ENCODE data around the gene COMP. TPM values are rescaled to one million over a fixed set of nuclear protein-coding genes. Genes with fewer than 3 reads are reported as not detected.

The COMP gene
- total RNA-seq, 1 experiment from 2014 or later = 0.13 TPM

DNA sequence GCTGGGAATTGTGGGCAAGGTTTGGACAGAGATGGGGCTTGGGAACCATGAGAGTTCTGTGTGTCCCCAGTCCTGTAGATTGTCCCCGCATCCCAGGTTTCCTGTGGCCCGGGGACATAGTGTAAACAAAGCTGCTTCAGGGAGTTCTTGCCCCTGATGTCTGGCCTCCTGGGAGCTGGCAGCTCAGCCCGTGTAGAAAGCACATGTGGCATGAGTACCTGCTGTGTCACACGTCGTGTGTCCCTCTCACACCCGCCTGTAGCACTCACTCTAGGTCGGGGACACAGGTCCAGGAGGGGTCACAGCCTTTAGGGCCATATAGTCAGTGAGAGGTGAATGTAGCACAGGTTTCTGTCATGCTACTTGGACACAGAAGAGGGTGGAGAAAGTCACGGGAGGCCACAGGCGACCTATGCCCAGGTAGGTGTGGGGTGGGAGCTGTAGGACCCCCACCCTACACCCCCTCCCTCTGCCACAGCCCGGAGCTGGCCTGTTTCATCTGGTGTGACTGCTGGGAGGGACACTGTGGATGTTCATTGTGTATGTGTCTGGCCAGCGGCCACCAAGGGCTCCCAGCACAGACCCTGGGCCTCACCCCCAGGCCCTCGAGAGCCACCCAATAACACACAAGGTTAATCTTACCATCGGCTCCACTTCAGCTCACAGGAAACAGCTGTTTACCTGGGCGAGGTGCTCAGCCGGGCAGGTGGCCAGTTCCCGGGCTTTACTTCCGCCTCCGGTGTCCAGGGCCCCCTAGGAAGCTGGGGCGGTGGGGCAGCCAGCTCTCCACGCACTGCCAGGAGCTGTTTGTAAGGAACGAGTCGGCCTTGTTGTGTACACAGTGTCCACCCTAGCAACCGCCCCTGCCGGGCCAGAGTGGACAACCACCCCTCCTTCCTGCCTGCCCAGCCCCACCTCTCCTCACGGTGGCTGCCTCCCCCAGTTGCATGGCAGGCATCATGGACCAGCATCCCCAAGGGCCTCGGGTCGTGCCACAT, 49.7 kb downstream of the COMP start (continued):
- TF ChIP-seq ZSCAN18 (CRISPR knock-in tag; IDR thresholded peaks at IDR 0.05) (no peak), OVOL2 (CRISPR knock-in tag; IDR thresholded peaks at IDR 0.05; ENCODE audit: borderline replicate concordance) (no peak)

GRCh38 chr19:18738961-18739690, 52.0 kb downstream of the COMP start:
- H3K27me3 Mint-ChIP-seq (ENCODE audit: low read depth) = no peaks in the 10 kb centered on the region
- H3K9me3 Mint-ChIP-seq = no peaks in the 10 kb centered on the region
- H3K4me1 Mint-ChIP-seq = peaks cover 2% of the 10 kb centered on the region; the same call in 1 of the 2 replicates
- TF ChIP-seq, protein P1, sequence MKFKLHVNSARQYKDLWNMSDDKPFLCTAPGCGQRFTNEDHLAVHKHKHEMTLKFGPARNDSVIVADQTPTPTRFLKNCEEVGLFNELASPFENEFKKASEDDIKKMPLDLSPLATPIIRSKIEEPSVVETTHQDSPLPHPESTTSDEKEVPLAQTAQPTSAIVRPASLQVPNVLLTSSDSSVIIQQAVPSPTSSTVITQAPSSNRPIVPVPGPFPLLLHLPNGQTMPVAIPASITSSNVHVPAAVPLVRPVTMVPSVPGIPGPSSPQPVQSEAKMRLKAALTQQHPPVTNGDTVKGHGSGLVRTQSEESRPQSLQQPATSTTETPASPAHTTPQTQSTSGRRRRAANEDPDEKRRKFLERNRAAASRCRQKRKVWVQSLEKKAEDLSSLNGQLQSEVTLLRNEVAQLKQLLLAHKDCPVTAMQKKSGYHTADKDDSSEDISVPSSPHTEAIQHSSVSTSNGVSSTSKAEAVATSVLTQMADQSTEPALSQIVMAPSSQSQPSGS (CRISPR knock-in tag; IDR thresholded peaks at IDR 0.05; ENCODE audit: borderline replicate concordance, low read depth) = no peak
- TF ChIP-seq, protein P2, sequence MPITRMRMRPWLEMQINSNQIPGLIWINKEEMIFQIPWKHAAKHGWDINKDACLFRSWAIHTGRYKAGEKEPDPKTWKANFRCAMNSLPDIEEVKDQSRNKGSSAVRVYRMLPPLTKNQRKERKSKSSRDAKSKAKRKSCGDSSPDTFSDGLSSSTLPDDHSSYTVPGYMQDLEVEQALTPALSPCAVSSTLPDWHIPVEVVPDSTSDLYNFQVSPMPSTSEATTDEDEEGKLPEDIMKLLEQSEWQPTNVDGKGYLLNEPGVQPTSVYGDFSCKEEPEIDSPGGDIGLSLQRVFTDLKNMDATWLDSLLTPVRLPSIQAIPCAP (CRISPR knock-in tag; IDR thresholded peaks at IDR 0.05) = no peak
- no peak for TF ChIP-seq ZNF317 (CRISPR knock-in tag; IDR thresholded peaks at IDR 0.05; ENCODE audit: borderline replicate concordance, low read depth)
- TF ChIP-seq ZNF396 (CRISPR knock-in tag; IDR thresholded peaks at IDR 0.05; ENCODE audit: borderline replicate concordance) = no peak
- no peak for TF ChIP-seq GABPB1 (CRISPR knock-in tag; IDR thresholded peaks at IDR 0.05)
- ChIA-PET POLR2A (no interaction called here), CTCF (interaction anchor here (1.0 to 1.3 kb wide), 4 partner anchors 38 to 269 kb away, joined by 3 to 4 read pairs (median 3); no protein-coding TSS in a partner anchor)
- H3K4me3 Mint-ChIP-seq = no peak overlapping the region
- no peak overlapping the region for H3K27ac Mint-ChIP-seq
- no peaks in the 10 kb centered on the region for H3K36me3 Mint-ChIP-seq
- no peak for DNase-seq (ENCODE audit: low spot score)
- ATAC-seq = no peak

DNA sequence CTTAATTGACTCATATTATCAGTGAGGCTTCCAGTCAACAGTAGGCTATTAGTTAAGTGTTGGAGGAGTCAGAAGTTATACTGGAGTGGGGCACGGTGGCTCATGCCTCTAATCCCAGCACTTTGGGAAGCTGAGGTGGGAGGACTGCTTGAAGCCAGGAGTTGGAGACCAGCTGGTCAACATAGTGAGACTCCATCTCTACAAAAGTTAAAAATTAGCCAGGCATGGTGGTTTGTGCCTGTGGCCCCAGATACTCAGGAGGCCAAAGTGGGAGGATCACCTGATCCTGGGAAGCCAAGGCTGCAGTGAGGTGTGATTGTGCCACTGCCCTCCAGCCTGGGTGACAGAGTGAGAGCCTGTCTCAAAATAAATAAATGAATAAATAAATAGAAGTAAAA, 53.2 kb downstream of the COMP start:
- H3K4me3 Mint-ChIP-seq = no peak overlapping the region
- ATAC-seq (no peak), DNase-seq (ENCODE audit: low spot score) (no peak)
- H3K9me3 Mint-ChIP-seq = no peaks in the 10 kb centered on the region
- H3K27ac Mint-ChIP-seq = peak overlapping the region; percentile 51
- no peaks in the 10 kb centered on the region for H3K27me3 Mint-ChIP-seq (ENCODE audit: low read depth)
- POLR2A ChIA-PET = no interaction called here
- H3K4me1 Mint-ChIP-seq = peaks cover 2% of the 10 kb centered on the region; the same call in 1 of the 2 replicates
- TF ChIP-seq NR2C2 (CRISPR knock-in tag; IDR thresholded peaks at IDR 0.05) (no peak), CREB1 (CRISPR knock-in tag; IDR thresholded peaks at IDR 0.05) (no peak), HMGA2 (CRISPR knock-in tag; IDR thresholded peaks at IDR 0.05) (no peak), NR1H2 (CRISPR knock-in tag; IDR thresholded peaks at IDR 0.05) (no peak), MXD4 (CRISPR knock-in tag; IDR thresholded peaks at IDR 0.05; ENCODE audit: borderline replicate concordance) (no peak), PREB (CRISPR knock-in tag; IDR thresholded peaks at IDR 0.05; ENCODE audit: borderline replicate concordance) (no peak), TEAD1 (CRISPR knock-in tag; IDR thresholded peaks at IDR 0.05) (no peak)
- TF ChIP-seq, protein P3, sequence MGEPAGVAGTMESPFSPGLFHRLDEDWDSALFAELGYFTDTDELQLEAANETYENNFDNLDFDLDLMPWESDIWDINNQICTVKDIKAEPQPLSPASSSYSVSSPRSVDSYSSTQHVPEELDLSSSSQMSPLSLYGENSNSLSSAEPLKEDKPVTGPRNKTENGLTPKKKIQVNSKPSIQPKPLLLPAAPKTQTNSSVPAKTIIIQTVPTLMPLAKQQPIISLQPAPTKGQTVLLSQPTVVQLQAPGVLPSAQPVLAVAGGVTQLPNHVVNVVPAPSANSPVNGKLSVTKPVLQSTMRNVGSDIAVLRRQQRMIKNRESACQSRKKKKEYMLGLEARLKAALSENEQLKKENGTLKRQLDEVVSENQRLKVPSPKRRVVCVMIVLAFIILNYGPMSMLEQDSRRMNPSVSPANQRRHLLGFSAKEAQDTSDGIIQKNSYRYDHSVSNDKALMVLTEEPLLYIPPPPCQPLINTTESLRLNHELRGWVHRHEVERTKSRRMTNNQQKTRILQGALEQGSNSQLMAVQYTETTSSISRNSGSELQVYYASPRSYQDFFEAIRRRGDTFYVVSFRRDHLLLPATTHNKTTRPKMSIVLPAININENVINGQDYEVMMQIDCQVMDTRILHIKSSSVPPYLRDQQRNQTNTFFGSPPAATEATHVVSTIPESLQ (CRISPR knock-in tag; IDR thresholded peaks at IDR 0.05) = no peak
- TF ChIP-seq, protein P4, sequence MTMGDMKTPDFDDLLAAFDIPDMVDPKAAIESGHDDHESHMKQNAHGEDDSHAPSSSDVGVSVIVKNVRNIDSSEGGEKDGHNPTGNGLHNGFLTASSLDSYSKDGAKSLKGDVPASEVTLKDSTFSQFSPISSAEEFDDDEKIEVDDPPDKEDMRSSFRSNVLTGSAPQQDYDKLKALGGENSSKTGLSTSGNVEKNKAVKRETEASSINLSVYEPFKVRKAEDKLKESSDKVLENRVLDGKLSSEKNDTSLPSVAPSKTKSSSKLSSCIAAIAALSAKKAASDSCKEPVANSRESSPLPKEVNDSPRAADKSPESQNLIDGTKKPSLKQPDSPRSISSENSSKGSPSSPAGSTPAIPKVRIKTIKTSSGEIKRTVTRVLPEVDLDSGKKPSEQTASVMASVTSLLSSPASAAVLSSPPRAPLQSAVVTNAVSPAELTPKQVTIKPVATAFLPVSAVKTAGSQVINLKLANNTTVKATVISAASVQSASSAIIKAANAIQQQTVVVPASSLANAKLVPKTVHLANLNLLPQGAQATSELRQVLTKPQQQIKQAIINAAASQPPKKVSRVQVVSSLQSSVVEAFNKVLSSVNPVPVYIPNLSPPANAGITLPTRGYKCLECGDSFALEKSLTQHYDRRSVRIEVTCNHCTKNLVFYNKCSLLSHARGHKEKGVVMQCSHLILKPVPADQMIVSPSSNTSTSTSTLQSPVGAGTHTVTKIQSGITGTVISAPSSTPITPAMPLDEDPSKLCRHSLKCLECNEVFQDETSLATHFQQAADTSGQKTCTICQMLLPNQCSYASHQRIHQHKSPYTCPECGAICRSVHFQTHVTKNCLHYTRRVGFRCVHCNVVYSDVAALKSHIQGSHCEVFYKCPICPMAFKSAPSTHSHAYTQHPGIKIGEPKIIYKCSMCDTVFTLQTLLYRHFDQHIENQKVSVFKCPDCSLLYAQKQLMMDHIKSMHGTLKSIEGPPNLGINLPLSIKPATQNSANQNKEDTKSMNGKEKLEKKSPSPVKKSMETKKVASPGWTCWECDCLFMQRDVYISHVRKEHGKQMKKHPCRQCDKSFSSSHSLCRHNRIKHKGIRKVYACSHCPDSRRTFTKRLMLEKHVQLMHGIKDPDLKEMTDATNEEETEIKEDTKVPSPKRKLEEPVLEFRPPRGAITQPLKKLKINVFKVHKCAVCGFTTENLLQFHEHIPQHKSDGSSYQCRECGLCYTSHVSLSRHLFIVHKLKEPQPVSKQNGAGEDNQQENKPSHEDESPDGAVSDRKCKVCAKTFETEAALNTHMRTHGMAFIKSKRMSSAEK (CRISPR knock-in tag; IDR thresholded peaks at IDR 0.05; ENCODE audit: borderline replicate concordance) = no peak
- no peaks in the 10 kb centered on the region for H3K36me3 Mint-ChIP-seq
- CTCF ChIA-PET = no interaction called here

All from WTC11 (cell line).